Breast epithelium (tissue), 3 donors: ENCODE results near the gene SUCLG2.

Experiments used
- CTCF ChIP-seq, 3 donors: fragments of 450-650 bp; IDR thresholded peaks; one replicate each; pipeline ENCODE4 v1.5.1; 2016 to 2017; ENCODE audit warnings: antibody characterized with exemption in 3 of 3, mild to moderate bottlenecking in 3 of 3, moderate library complexity in 3 of 3
- POLR2A ChIP-seq: fragments of 450-650 bp; IDR thresholded peaks from one replicate; pipeline ENCODE4 v1.6.1; 2016; ENCODE audit warnings: antibody characterized with exemption, mild to moderate bottlenecking, moderate library complexity
- POLR2AphosphoS5 ChIP-seq, 3 donors: sonication (generic); formaldehyde crosslinking; IDR thresholded peaks; one replicate each; pipeline ENCODE4 v1.6.1; 2017; ENCODE audit warnings: antibody characterized with exemption in 3 of 3

GRCh38 chr3:67419779-67420178 is 234.6 kb downstream of the SUCLG2 start:
- TF ChIP-seq POLR2A (no peak), CTCF (IDR thresholded peaks at IDR 0.05) (no peak), POLR2AphosphoS5 (IDR thresholded peaks at IDR 0.05) (no peak)
